DMS 273 (cell line): ENCODE data around the gene KPNA5.
"Not testable (repeated sequence)": the region's sequence is repeated elsewhere in the genome, so short reads cannot be mapped to it uniquely, and the experiment has no call there.

Experiments used
- DNase-seq: peaks from one replicate; lab custom pipeline; 2025; ENCODE audit not compliant: unreplicated experiment; lab: John Stamatoyannopoulos, UW

The KPNA5 gene

DNA sequence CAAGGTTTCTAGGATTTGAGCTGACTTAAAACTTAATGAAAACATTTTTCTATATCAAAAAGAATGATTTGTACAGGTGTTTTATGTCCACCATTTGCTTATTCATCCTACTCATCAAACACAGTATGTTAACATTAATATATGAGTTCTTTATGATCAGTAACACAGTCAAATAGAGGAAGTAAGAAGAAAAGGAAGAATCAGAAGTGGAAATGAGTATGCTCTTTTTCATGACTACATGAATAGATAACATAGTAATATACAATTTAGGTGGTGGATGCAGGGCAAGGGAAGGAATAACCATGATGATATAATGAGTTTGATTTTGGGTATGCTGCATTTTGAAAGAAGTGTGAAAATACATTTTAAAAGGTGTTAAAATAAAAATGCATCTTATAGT, 16.5 kb downstream of the KPNA5 start:
- no peak for DNase-seq

DNA sequence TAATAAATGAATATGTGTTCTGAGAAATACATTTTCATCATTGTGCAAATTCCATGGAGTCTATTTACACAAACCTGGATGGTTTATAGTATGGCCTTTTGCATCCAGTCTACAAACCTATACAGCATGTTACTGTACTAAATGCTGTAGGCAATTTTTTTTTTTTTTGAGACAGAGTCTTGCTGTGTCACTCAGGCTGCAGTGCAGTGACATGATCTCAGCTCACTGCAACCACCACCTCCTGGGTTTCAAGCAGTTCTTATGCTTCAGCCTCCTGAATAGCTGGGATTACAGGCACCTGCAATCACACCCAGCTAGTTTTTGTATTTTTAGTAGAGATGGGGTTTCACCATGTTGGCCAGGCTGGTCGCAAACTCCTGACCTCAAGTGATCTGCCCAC, 22.9 kb downstream of the KPNA5 start:
- not testable (repeated sequence) for DNase-seq

DNA sequence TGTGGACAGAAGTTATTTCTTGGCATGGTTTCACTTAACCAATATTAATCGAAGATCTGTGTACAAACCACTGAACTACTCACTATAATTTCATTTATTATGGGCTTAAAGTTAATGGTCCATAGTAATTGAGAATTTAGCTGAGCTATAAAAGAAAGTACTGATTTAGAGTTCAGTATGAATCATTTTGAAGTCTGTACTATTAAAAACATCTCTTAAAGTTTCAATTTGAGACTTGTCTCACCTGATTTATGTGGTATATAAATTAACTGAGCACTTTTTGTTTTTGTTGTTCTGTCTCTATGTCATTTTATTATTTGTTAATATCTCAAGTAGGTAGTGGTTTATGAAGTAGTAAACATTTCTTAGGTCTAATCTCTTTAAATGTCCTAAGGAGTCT, 24.9 kb downstream of the KPNA5 start:
- no peak for DNase-seq

DNA sequence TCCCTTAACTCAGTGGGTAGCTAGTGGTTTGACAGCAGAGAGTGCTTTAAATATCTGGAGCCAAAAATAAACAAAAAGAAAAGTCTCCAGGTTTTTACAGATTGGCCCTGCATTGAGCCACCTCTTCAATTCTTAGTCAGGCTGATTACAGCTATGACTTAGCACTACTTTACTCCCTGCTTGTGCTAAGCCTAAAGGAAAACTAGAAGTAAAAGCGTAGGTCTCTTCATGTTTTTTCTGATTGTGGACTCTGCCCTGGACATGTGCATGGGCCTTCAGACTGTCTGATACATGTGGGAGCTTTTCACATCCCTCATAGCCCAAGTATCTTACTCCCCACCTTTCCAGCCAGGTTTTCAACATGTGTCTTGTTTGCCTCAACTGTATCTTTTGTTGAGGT, 33.3 kb downstream of the KPNA5 start:
- no peak for DNase-seq

DNA sequence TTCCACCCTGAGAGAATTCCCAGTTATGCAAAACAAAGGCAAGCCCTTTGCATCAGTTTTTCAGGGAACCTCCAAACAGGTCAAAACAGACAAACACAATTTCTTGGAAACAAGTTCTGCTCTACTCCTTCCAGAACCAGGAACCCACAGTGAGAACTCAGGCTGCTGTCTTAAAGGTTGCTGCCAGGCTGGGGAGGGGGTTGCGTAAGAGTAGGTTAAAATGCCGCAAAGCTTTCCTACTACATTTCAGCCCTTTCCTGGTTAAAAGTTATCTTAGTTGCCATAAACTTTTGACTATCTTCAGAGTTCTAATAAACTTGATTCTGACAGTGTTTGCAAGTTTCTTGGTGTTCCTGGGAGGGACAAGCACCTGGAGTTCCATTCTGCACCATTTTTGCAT, 33.8 kb downstream of the KPNA5 start:
- no peak for DNase-seq

DNA sequence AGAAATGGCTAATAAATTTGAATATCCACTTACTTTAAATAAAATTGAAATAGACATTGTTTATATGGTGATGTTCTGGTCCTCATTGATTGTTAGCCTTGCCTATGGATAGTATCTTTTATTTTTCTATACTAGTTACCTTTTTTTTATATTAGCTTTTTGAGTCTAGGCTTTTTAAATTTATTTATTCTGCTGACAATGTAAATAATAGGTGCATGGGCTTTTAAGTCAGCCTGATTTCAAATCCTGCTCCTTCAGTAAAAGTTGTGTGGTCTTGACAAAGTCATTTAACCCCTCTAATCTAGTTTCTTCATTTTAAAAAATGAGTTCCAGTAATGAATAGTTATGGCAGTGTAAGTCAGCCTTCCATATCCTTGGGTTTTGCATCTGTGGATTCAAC, 45.9 kb downstream of the KPNA5 start:
- DNase-seq = no peak

DNA sequence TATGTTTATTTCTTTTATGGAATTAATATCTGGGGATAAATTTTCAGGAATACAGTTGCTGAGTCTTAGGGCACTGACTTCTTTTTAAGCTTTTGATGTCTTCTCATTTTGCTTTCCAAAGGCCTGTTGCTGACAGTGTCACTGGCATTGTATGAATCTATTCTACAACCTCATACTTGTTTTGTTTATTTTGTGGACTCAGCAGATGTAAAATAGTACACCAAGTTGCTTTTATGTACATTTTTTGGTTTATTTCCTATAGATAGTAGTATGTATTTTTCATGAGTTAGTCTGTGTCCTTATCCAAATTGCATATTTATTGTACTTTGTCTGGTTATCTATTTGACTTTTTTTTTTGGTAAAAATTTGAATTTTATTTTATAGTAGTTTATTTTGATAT, 49.5 kb downstream of the KPNA5 start:
- DNase-seq = no peak

DNA sequence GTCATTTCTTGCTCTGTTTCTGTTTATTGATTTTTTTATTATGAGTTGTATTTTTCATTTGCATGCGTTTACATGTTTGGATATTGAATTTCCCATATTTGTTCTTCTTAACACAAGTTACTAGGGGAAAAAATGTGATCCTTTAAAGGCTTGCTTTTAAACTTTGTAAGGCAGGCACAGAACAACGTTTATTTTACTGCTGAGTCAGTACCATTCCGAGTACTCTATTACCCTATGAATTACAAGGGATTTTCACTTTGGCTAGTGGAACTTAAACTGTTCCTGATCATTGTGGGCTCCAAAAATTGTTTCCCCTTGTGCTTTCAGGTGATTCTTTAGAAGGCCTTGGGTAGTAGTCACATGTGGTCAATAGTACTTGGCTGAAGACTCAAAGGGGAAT, 56.0 kb downstream of the KPNA5 start:
- DNase-seq = no peak

DNA sequence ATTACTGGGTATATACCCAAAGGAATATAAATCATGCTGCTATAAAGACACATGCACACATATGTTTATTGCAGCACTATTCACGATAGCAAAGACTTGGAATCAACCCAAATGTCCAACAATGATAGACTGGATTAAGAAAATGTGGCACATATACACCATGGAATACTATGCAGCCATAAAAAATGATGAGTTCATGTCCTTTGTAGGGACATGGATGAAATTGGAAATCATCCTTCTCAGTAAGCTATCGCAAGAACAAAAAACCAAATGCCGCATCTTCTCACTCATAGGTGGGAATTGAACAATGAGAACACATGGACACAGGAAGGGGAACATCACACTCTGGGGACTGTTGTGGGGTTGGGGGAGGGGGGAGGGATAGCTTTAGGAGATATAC, 59.5 kb downstream of the KPNA5 start:
- DNase-seq = not testable (repeated sequence)

DNA sequence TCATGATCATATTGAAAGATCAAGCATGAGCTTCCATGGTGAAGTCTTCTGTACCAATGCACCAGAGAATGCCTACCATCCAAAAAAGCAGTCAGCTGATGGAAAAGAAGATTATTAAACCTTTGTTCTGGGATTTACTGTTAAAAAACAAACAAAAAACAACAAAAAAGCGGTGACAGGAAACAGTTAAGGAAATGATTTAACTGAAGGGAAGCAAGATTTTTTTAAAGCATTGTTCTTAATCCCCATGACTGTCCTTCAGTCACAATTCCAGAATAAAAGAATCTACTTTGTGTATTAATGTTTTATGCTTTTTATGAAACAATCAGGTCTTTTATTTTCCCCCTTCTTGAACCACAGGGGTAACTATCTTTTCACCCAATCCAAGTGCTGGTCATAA, 60.6 kb downstream of the KPNA5 start:
- DNase-seq = no peak

DNA sequence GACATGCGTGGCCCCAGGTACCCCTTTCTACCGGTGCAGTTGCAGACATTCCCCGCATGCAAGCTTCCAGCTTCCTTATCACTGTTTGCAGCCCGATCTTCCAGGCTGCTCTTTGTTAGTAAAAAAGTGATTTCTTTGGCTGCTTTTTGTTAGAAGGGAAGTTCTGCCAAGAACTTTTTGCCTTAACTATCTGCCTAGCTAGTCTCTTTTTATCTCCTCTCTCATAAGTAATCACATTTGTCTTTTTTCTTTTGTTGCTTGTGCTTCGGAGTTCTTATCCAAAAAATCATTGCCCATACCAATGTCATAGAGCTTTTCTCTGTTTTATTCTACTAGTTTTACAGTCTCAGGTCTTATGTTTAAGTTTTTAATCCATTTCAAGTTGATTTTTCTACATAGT, 64.2 kb downstream of the KPNA5 start:
- DNase-seq = no peak

DNA sequence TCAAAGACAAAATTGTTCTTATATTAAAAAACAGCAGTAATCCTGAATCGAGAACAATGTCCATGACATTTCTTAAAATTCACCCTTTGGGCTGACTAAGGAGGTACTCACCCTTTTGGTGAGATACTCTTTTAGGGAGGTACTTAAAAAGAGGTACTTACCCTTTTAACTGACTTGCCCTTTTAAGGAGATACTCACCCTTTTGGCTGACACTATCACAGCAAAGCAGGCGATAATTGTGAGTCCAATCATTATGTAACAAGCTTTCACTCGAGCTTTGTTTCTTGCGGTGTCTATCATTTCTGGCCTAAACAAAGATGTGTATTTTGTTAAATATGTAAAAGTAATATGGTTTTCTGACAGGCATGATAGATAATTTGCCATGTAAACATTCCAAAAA, 80.8 kb downstream of the KPNA5 start:
- no peak for DNase-seq

DNA sequence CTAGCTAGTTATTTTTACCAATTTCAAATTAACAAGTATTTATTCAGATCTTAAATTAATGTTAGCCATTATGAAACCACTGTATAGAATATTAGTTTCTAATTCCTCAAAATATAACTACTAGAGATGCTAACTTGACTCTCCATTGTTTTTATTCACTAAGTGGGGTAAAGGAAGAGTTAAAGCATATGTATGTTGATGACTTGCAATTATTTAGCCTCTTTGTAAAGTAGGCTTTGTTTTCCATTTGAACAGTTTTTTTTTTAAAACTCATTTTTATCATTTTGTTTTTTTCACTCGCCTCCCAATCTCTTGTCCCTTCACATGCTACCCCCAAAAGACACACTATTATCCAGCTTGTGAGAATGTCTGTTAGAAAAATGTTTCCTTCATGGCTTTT, 81.2 kb downstream of the KPNA5 start:
- DNase-seq = no peak

DNA sequence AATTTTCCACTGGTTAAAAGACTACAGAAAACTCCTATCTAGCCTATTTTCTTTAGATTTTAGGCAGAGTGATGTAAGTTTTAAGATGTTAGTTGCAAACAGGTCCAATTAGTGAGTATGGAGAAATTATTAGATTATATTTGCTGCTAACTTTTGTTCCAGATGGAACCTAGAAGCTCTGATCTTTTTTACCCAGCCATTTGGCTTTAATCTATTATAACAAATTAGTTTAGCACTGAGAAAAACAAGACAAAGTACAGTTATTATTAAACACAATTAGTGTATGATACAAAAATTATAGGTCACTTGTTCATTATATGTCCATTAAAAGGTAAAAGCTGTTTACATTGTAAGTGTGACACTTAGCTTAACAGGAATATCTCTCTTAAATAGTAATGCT, 82.0 kb downstream of the KPNA5 start:
- DNase-seq = no peak

DNA sequence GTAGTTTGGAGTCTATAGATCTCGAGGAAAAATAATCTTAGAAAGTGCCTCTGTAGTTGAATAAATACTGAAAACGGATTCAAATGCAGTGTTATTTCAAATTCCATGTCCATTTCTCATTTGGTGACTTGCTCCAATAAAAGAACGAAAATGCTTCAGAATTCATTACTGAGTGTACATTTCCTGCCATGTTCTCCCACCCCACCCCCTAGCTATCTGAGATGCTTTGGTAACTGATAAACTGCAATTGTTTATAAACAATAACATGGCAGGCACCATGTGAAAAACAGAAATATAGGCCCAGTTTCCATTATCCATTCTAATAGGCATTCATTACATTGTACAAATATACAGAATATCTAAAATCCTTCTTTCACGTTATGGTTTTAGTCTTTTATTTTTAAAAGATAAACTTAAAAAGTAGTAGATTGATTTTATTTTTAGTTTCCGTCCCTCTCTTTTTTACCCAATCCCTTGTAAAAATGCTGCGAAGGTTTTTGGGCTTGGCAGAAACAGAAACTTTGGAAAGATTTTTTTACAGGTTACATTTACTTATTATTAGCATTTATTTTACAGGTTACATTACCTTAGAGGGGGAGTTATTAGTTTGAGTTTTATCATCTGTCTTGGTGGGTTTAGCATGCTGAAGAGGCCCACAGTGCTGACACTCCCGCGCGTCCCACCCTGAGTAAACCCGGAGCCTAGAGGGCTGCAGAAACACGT, 83.1 kb downstream of the KPNA5 start:
- DNase-seq = no peak

DNA sequence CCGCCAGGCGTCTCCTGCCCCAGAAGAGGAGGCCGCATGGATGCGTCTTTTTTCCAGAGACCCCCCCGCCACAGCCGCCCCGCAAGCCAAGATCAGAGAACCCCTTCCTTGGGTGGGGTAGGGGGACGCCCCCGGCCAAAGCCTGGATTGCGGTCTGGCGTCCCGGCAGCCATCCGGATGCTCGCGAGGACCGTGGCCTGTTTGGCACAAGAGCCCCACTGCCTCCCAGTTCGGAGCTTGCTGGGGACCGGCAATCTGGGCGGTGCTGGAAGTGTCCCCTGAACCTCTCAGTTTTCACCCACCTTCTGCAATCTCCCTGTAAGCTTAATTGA, 83.6 kb downstream of the KPNA5 start:
- DNase-seq = no peak

DNA sequence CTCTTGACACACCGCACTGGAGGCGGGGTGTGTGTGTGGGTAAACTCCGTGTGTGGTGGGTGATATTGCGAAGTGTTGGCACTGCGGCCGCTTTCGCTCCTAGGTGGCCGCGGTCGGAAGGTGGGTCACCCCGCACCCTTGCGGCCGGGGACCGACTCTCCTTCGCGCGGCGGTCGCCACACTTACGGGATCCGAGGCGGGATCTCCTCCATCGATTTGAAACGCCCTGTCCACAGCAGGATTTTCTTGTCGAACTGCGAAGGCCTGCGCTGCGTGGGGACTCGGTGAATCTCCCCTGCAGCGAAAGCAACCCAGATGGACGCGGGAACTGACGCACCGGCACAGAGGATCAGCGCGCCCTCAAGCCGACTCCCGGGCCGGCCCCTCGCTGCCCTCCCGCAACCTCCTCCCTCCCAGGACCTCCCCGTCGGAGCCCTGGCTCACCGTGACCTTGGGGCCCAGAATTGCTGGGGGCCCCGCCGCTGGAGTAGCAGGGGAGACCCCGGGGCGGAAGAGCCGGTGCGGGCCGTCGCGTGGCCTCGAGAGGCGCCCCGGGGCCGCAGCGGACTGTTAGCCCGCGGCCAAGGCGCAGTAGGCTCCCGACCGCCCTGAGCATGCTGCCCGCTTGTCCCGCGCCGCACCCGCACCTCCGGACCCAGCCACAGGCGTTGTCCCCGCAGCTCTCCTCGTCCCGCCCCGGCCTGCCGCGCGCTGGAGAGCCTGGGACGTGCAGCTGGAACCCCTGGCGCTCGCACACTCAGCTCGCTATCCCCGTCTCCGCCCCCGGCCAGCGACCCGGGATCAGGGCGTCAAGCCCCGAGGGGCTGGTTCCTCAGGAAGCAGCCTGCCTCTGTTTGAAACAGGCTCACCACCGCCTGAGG, 84.2 kb downstream of the KPNA5 start, which contains the start of gene FAM162B:
FAM162B (minus strand) TSS at position 759 of the 881 bp plus-strand sequence; CDS start at position 616, 143 bp downstream.
- DNase-seq = peak; percentile 69

DNA sequence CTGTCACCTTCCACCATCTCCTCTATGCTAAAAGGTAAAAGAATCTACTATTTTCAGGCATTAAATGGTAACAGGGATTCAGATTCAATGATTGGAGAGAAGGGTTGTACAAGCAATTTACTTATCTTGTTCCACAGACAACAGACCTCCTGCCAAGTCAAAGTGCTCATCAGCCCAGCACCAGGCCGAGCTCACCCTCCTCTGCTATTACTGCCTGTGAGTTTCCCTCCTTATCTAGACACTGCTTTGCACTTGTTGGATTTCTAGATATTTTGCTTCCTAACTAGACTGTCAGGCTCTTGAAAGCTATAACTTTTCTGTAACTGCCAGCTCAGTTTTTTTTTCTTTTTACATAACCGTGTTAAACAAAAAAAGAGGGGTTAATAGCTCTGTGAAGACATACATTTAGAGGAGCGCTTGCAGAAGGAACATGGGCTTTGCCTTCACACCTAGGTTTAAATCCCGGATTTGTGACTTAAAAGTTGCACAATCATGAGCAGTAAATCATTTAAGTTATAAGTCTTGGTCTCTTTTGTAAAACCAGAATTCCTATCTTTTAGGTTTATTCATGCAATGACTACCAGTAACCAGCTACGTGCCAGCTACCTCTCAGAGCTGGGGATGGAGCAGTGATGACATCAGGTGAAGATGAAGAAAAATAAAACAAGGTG, 85.6 kb downstream of the KPNA5 start:
- no peak for DNase-seq

DNA sequence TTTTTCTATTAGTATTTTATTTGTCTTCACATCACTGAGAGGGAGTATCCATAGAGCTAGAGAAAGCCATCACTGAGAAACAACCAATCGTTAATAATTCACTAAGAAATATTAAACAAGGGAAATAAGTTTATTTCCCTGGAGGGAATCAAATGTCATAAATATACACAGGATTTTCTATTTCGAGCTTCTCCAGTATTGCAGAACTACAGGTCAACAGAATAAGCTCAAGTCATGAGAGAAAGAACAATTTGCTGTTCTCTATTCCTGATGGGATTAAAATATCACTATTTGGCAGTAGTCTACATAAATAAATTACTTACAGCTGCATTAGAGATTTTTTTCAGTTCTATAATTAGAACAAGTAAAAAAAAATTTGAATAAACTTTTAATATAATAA, 86.7 kb downstream of the KPNA5 start:
- no peak for DNase-seq

DNA sequence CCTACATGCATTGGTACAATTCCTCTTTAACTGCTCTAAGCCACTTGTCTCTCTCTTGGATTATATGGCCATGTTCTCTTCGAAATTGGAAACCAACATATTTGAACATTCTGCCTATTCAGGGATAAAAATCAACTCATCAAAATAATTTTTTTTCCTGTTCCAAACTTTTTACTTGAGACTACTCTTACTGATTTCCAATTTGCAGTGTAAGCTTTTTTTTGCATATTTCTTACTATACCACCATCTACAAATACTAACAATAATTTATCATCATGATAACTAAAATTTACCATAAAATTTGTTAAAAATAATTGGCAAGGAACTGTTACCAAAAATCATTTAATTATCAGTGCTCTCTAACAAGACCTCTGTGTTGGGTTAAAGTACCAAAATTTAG, 91.4 kb downstream of the KPNA5 start:
- no peak for DNase-seq

DNA sequence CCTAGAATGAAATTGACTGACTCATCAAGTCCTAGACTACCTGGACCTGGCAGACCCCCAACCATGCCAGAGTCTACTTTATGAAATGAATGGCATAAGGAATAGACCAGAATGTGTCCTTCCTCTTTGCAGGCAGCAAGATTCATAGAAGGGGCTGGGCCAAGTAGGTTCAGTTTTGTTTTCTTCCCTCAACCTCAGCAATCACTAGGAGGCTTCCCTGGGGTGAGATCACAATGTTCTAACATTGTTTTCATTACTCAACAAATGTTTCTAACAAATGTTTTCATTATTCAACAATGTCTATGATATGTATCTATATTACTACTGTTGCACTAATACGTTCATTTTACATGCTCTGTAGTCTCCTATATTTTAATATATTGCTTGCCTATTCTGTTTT, 92.9 kb downstream of the KPNA5 start:
- no peak for DNase-seq

DNA sequence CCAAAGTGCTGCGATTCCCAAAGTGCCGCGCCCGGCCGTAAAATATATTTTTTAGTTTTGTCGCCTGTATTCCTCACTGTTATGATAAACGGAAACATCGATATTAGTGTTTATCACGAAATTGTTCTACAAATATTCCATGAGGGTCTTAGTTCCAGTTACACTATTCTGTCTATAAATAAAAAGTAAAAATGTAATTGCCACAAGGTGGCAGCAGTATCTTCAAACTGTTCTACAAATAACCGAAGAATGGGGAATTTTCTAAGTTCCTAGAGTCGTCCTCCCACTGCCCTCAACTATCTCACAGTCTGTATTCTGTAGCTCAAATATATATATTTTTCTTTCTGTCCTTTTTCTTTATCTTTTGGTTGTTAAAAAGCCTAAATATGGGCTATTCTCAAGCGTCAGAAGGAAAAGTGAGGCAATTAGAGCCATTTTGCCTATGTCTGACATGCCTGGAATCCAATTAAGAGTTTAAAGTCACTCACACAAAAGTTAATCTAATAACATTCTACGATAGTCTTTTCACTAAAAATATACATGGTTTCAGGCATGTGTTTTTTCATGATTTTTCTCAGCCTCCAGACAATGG, 98.7 kb downstream of the KPNA5 start:
- DNase-seq = peak; percentile 73
